IPS DF 6.9 (cell line): Measurements from ENCODE around the gene C9orf50.
"Not testable (repeated sequence)": the region's sequence is repeated elsewhere in the genome, so short reads cannot be mapped to it uniquely, and the experiment has no call there.

Experiments
- DNase-seq: peaks from one replicate; pipeline ENCODE4 v3.0.0-alpha.2; 2013; ENCODE audit warnings: low read depth, low spot score
- H3K27ac ChIP-seq: one replicate; pipeline ENCODE4 v1.5.1; 2013; ENCODE audit warnings: low read length, control low read depth
- H3K27me3 ChIP-seq: 2 replicates; pipeline ENCODE4 v1.6.1; 2013; ENCODE audit warnings: mild to moderate bottlenecking, low read length; ENCODE audit not compliant: control insufficient read depth, insufficient read depth
- H3K36me3 ChIP-seq: 2 replicates; pipeline ENCODE4 v1.6.1; 2013; ENCODE audit warnings: low read length; ENCODE audit not compliant: control insufficient read depth, insufficient read depth
- H3K4me1 ChIP-seq: 2 replicates; pipeline ENCODE4 v1.6.1; 2013; ENCODE audit warnings: low read length; ENCODE audit not compliant: control insufficient read depth, insufficient read depth
- H3K4me3 ChIP-seq: 2 replicates; pipeline ENCODE4 v1.5.1; 2013; ENCODE audit warnings: mild to moderate bottlenecking, low read length
- H3K9me3 ChIP-seq: 2 replicates; pipeline ENCODE4 v1.6.1; 2013; ENCODE audit warnings: low read length, inconsistent platforms; ENCODE audit not compliant: control insufficient read depth, insufficient read depth
- WGBS: extraction: QIAGEN DNeasy Blood & Tissue Kit; methylation state at CpG from one replicate; pipeline ENCODE4 v1.1.7; 2013; ENCODE audit warnings: mixed read lengths, missing lambda C conversion rate; ENCODE audit not compliant: insufficient read length, insufficient coverage; 5-methylcytosine and 5-hydroxymethylcytosine counted together

C9orf50 gene

GRCh38 chr9:129620669-129621295, at the start of gene C9orf50:
C9orf50 (minus strand) TSS chr9:129621101; CDS start chr9:129620574, 527 bp downstream.
- Histone ChIP-seq H3K27ac (no peak within 1 kb of the TSS), H3K4me3 (peak within 1 kb of the TSS; percentile 55; the same call in 1 of the 2 replicates), H3K4me1 (peaks cover 2% of the 10 kb centered on the region; the same call in 1 of the 2 replicates), H3K27me3 (peaks cover 12% of the 10 kb centered on the region), H3K9me3 (no peaks in the 10 kb centered on the region), H3K36me3 (no peaks in the 10 kb centered on the region)
- DNase-seq: no peak
- no CpG with 5 or more reads among the region's 21 CpGs for WGBS

- Histone ChIP-seq H3K27me3 (peaks cover 2% of the 10 kb centered on the region; the same call in 1 of the 2 replicates), H3K4me1 (peaks cover 2% of the 10 kb centered on the region), H3K27ac (no peak overlapping the region), H3K4me3 (no peak overlapping the region), H3K9me3 (no peaks in the 10 kb centered on the region), H3K36me3 (no peaks in the 10 kb centered on the region)
- no peak for DNase-seq
- WGBS: no CpG with 5 or more reads among the region's 13 CpGs
Observed at GRCh38 chr9:129669946-129670345, 49.0 kb upstream of the C9orf50 start.

GRCh38 chr9:129669141-129669718, 48.3 kb upstream of the C9orf50 start:
- H3K9me3 ChIP-seq: no peaks in the 10 kb centered on the region
- no peak for DNase-seq
- no peak overlapping the region for H3K4me3 ChIP-seq
- no peak overlapping the region for H3K27ac ChIP-seq
- no peaks in the 10 kb centered on the region for H3K36me3 ChIP-seq
- H3K27me3 ChIP-seq: peaks cover 4% of the 10 kb centered on the region; the same call in 1 of the 2 replicates
- no CpG with 5 or more reads among the region's 17 CpGs for WGBS
- peaks cover 2% of the 10 kb centered on the region for H3K4me1 ChIP-seq

- peaks cover 2% of the 10 kb centered on the region for H3K4me1 ChIP-seq
- WGBS: no CpG with 5 or more reads among the region's 9 CpGs
- no peak for DNase-seq
- H3K4me3 ChIP-seq: no peak overlapping the region
- H3K27ac ChIP-seq: no peak overlapping the region
- no peaks in the 10 kb centered on the region for H3K9me3 ChIP-seq
- no peaks in the 10 kb centered on the region for H3K36me3 ChIP-seq
- H3K27me3 ChIP-seq: peaks cover 4% of the 10 kb centered on the region; the same call in 1 of the 2 replicates
Observed at GRCh38 chr9:129667850-129668249, 46.9 kb upstream of the C9orf50 start.

- no peak for DNase-seq
- Histone ChIP-seq H3K4me1 (peaks cover 2% of the 10 kb centered on the region), H3K9me3 (no peaks in the 10 kb centered on the region), H3K27me3 (peaks cover 4% of the 10 kb centered on the region; the same call in 1 of the 2 replicates), H3K36me3 (no peaks in the 10 kb centered on the region), H3K4me3 (no peak overlapping the region), H3K27ac (no peak overlapping the region)
- no CpG with 5 or more reads among the region's 11 CpGs for WGBS
Observed at GRCh38 chr9:129667378-129667777, 46.5 kb upstream of the C9orf50 start.

GRCh38 chr9:129666575-129666974, 45.7 kb upstream of the C9orf50 start:
- H3K27ac ChIP-seq: no peak overlapping the region
- no peaks in the 10 kb centered on the region for H3K9me3 ChIP-seq
- H3K4me1 ChIP-seq: peaks cover 2% of the 10 kb centered on the region
- H3K36me3 ChIP-seq: no peaks in the 10 kb centered on the region
- WGBS: no CpG with 5 or more reads among the region's 13 CpGs
- no peak for DNase-seq
- peaks cover 4% of the 10 kb centered on the region; the same call in 1 of the 2 replicates for H3K27me3 ChIP-seq
- peak overlapping the region; percentile 52; the same call in 1 of the 2 replicates for H3K4me3 ChIP-seq

- no CpG with 5 or more reads among the region's 88 CpGs for WGBS
- Histone ChIP-seq H3K27me3 (peaks cover 4% of the 10 kb centered on the region; the same call in 1 of the 2 replicates), H3K36me3 (no peaks in the 10 kb centered on the region), H3K27ac (no peak overlapping the region), H3K4me3 (peak overlapping the region; percentile 52; the same call in 1 of the 2 replicates), H3K9me3 (no peaks in the 10 kb centered on the region), H3K4me1 (peaks cover 2% of the 10 kb centered on the region)
- DNase-seq: no peak
Observed at GRCh38 chr9:129665814-129666520, 45.1 kb upstream of the C9orf50 start.

- DNase-seq: no peak
- WGBS: no CpG with 5 or more reads among the region's 37 CpGs
- H3K27ac ChIP-seq: no peak within 1 kb of the TSS
- no peaks in the 10 kb centered on the region for H3K9me3 ChIP-seq
- H3K36me3 ChIP-seq: no peaks in the 10 kb centered on the region
- H3K4me1 ChIP-seq: peaks cover 2% of the 10 kb centered on the region
- peaks cover 4% of the 10 kb centered on the region; the same call in 1 of the 2 replicates for H3K27me3 ChIP-seq
- H3K4me3 ChIP-seq: peak within 1 kb of the TSS; percentile 52; the same call in 1 of the 2 replicates
Observed at GRCh38 chr9:129665389-129665775, 44.5 kb upstream of the C9orf50 start, which contains the start of gene PRRX2. PRRX2 (plus strand) TSS chr9:129665647; CDS start chr9:129665868, 221 bp downstream.

GRCh38 chr9:129664746-129665388, 44.0 kb upstream of the C9orf50 start:
- Histone ChIP-seq H3K27me3 (peaks cover 4% of the 10 kb centered on the region; the same call in 1 of the 2 replicates), H3K9me3 (no peaks in the 10 kb centered on the region), H3K36me3 (no peaks in the 10 kb centered on the region), H3K4me1 (no peaks in the 10 kb centered on the region; the same call in 1 of the 2 replicates), H3K27ac (no peak overlapping the region), H3K4me3 (peak overlapping the region; percentile 52; the same call in 1 of the 2 replicates)
- DNase-seq: no peak
- no CpG with 5 or more reads among the region's 36 CpGs for WGBS

- H3K9me3 ChIP-seq, H3K4me3 ChIP-seq, DNase-seq, H3K4me1 ChIP-seq, H3K27ac ChIP-seq, H3K36me3 ChIP-seq, H3K27me3 ChIP-seq: not testable (repeated sequence)
- WGBS: no CpG with 5 or more reads among the region's 3 CpGs
Observed at GRCh38 chr9:129662239-129662638, 41.3 kb upstream of the C9orf50 start.
